ENCODE results near the gene GRID2. TPM values are rescaled to one million over a fixed set of nuclear protein-coding genes. Genes with fewer than 3 reads are reported as not detected.

The GRID2 gene
- total and polyA plus RNA-seq, 12 donors = 0.55 to 4.0 (median 2.0) TPM

DNA sequence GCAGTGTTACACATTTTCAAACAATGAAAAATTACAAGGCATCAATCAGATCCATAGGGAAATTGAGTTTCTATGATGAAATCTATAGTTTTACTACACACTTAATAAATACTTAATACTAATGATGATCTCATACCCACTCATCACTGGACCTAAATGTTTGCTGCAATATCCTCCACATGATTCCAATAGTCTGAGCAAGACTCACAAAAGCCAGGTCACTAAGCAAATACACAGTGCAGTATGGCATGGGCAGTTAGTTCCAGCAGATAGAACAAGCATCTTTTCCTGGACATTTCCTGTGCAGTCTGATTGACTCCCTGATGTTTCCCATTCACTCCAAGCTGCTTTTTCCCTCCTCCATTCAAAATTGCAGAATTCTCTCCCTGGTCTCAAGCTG, 1415.8 kb downstream of the GRID2 start:
- intact Hi-C loops (cut with DNase I) = no loop called here
- H3K27me3 ChIP-seq = no peaks in the 10 kb centered on the region
- DNase-seq = no peak
- no peaks in the 10 kb centered on the region for H3K9me3 ChIP-seq (replicated peaks in 1 of 3)
- H3K4me3 ChIP-seq = no peak overlapping the region
- TF ChIP-seq, protein P1, sequence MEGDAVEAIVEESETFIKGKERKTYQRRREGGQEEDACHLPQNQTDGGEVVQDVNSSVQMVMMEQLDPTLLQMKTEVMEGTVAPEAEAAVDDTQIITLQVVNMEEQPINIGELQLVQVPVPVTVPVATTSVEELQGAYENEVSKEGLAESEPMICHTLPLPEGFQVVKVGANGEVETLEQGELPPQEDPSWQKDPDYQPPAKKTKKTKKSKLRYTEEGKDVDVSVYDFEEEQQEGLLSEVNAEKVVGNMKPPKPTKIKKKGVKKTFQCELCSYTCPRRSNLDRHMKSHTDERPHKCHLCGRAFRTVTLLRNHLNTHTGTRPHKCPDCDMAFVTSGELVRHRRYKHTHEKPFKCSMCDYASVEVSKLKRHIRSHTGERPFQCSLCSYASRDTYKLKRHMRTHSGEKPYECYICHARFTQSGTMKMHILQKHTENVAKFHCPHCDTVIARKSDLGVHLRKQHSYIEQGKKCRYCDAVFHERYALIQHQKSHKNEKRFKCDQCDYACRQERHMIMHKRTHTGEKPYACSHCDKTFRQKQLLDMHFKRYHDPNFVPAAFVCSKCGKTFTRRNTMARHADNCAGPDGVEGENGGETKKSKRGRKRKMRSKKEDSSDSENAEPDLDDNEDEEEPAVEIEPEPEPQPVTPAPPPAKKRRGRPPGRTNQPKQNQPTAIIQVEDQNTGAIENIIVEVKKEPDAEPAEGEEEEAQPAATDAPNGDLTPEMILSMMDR (IDR thresholded peaks at IDR 0.05) = no peak
- TF ChIP-seq POLR2A (IDR thresholded peaks at IDR 0.05) = no peak
- no peaks in the 10 kb centered on the region for H3K4me1 ChIP-seq (replicated peaks in 1 of 2)
- no peaks in the 10 kb centered on the region for H3K36me3 ChIP-seq (replicated peaks in 1 of 2)
- H3K27ac ChIP-seq = no peak overlapping the region

DNA sequence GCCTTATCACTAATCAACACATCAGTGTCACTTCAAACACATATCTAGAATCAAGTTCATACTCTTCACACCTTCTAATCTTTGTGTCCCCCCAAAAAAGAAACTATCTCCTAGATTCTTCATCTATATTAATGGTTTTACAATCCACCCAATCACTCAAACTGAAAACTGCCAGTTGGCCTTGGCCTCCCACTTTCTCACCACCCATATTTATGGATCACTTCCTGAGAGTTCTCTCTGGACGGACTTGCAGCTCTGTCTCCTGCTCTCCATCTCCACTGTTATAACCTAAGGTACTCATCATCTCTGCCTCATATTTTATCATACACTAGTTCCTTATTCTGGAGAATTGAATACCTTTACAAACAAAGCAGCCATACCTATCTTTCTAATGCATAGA, 1418.7 kb downstream of the GRID2 start:
- intact Hi-C loops (cut with DNase I) = no loop called here
- no peaks in the 10 kb centered on the region for H3K9me3 ChIP-seq (replicated peaks in 1 of 3)
- 71 to 97% (median 88%) methylated on average over 1 of the region's 1 CpG for WGBS, 4 donors

DNA sequence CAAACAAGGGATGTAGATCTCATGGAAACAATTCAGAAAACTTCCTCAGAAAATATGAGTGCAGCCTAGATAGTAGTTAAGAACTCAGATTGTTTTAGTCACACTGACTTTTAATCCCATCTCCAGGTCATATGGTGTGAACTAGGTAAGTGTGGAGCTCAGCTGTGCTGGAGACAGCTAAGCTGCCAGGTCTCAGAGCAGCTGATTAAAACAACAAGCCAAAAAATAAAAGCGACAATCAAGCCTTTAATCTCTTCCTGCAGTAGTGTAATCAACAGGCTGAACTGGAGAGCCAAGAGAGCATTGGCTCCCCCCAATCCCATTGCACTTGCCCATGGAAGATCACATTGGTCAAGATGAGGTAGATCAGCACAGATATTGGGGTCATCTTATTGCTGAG, 1426.5 kb downstream of the GRID2 start:
- H3K36me3 ChIP-seq (replicated peaks in 1 of 2) = no peaks in the 10 kb centered on the region
- no peak overlapping the region for H3K27ac ChIP-seq
- H3K27me3 ChIP-seq = no peaks in the 10 kb centered on the region
- no peak overlapping the region for H3K4me3 ChIP-seq
- intact Hi-C loops (cut with DNase I) = no loop called here
- no peaks in the 10 kb centered on the region for H3K9me3 ChIP-seq (replicated peaks in 1 of 3)
- DNase-seq = no peak
- H3K4me1 ChIP-seq (replicated peaks in 1 of 2) = no peaks in the 10 kb centered on the region
- WGBS, 4 donors = 73 to 86% (median 79%) methylated on average over 1 of the region's 1 CpG
- TF ChIP-seq, protein P1 (IDR thresholded peaks at IDR 0.05) = no peak
- no peak for TF ChIP-seq POLR2A (IDR thresholded peaks at IDR 0.05)

More for the DNA sequence above, 1418.7 kb downstream of the GRID2 start:
- Histone ChIP-seq H3K4me3 (no peak overlapping the region), H3K27me3 (no peaks in the 10 kb centered on the region), H3K36me3 (replicated peaks in 1 of 2) (no peaks in the 10 kb centered on the region), H3K4me1 (replicated peaks in 1 of 2) (no peaks in the 10 kb centered on the region), H3K27ac (no peak overlapping the region)
- no peak for DNase-seq
- TF ChIP-seq, protein P1 (IDR thresholded peaks at IDR 0.05) = no peak
- TF ChIP-seq POLR2A (IDR thresholded peaks at IDR 0.05) = no peak

DNA sequence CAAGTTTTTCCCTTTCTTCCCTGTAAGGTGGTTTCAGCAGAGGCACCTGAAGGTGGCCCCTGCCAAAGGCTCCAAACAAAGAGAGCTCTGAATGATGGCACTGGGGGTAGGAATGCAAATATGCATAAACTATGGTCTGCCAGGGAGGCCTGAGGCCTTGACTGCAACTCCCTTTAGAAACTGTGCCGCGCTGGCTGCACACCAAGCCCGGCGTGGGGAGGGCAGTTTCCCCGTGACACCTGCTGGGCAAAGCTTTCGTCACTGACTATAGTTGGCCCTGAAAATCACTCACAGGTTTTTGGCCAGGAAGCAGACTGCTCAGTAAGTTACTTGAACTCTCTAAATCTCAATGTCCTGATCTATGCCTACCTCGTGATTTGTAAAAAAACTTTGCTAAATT, 1427.0 kb downstream of the GRID2 start:
- TF ChIP-seq, protein P1 (IDR thresholded peaks at IDR 0.05) = no peak
- no peak for TF ChIP-seq POLR2A (IDR thresholded peaks at IDR 0.05)
- Histone ChIP-seq H3K27me3 (no peaks in the 10 kb centered on the region), H3K4me3 (no peak overlapping the region), H3K9me3 (replicated peaks in 1 of 3) (no peaks in the 10 kb centered on the region), H3K27ac (no peak overlapping the region), H3K36me3 (replicated peaks in 1 of 2) (no peaks in the 10 kb centered on the region), H3K4me1 (replicated peaks in 1 of 2) (no peaks in the 10 kb centered on the region)
- intact Hi-C loops (cut with DNase I) = no loop called here
- 71 to 92% (median 79%) methylated on average over 1 to 7 of the region's 7 CpGs for WGBS, 4 donors
- DNase-seq = peak in 5 of 7 donors; percentile 15 to 35 (median 25)
